HG03039 (cell line): Measurements from ENCODE around the gene GLRX.

Experiments used
- ATAC-seq: cut with Tn5 transposase; IDR thresholded peaks from one replicate; pipeline ENCODE4 v1.9.1; 2021; ENCODE audit warnings: mild to moderate bottlenecking, moderate library complexity; ENCODE audit not compliant: unreplicated experiment

The GLRX gene

GRCh38 chr5:95784514-95785302 lies 37.8 kb downstream of the GLRX start:
- ATAC-seq = no peak

- ATAC-seq = no peak
These were observed 38.9 kb downstream of the GLRX start for GRCh38 chr5:95783661-95784060.

- no peak for ATAC-seq
These were observed 40.3 kb downstream of the GLRX start for GRCh38 chr5:95782181-95782580.

GRCh38 chr5:95781101-95781583 lies 41.4 kb downstream of the GLRX start:
- peak; percentile 79 for ATAC-seq

GRCh38 chr5:95780597-95780996 lies 41.9 kb downstream of the GLRX start:
- no peak for ATAC-seq

GRCh38 chr5:95779611-95780010 lies 42.9 kb downstream of the GLRX start:
- ATAC-seq = no peak

GRCh38 chr5:95778713-95779436 lies 43.7 kb downstream of the GLRX start:
- ATAC-seq = no peak

- no peak for ATAC-seq
These were observed 45.1 kb downstream of the GLRX start for GRCh38 chr5:95777441-95777840.

GRCh38 chr5:95773335-95774059 lies 49.0 kb downstream of the GLRX start:
- ATAC-seq = no peak

- no peak for ATAC-seq
These were observed 50.6 kb downstream of the GLRX start for GRCh38 chr5:95771892-95772291.

- ATAC-seq = no peak
These were observed 51.5 kb downstream of the GLRX start for GRCh38 chr5:95770830-95771708.

GRCh38 chr5:95768731-95769130 lies 53.8 kb downstream of the GLRX start:
- ATAC-seq = no peak

GRCh38 chr5:95763941-95764340 lies 58.6 kb downstream of the GLRX start:
- ATAC-seq = no peak
